GM20000 (cell line): ENCODE measurements around the gene OSCP1.
A peak's percentile ranks its signal among the peaks of the same experiment; 100 is the strongest.

Experiments
- DNase-seq: peaks from one replicate; pipeline ENCODE4 v3.0.0; 2012; ENCODE audit warnings: low spot score
- TF ChIP-seq, protein P1 (sequence below): IDR thresholded peaks from 2 replicates; pipeline ENCODE4 v1.5.1; 2012; ENCODE audit warnings: mild to moderate bottlenecking, control low read depth; ENCODE audit errors: extremely low read depth, missing control alignments

Gene OSCP1

DNA sequence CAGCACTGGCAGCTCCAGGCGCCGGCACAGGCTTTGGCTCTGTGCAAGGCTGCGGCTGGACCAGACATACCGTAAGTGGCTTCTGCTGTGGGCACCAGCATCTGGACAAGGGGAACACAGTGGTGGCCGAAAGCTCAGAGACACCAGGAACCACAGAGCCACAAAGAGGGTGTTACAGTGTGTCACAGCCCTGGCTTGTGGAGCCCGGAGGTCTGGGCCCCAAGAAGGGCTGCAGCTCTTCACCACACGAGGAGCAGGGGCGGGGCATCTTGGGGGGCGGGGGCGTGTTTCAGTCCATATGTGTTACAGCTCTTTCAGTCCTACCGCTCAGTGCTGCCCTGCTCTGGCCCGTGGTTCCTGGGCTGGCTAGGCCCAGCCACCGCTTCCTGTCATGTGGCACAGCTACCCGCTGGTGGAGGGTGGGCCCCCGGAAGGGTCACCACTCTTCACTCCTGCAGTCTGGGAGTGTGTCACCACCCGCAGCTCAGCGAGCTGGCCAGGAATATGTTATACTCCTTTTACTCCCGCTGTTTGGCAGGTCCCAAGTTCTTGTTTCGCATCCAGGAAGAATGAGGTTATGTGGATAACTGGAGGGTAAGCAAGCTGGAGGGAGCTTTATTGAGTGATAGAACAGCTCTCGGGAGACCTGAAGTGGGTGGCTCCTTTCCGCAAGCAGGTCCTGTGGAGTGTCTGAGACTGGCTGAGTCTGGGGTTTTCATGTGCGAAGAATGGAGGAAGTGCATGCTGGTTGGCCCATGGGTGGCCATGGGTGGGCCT, 49.2 kb downstream of the OSCP1 start:
- TF ChIP-seq, protein P1, sequence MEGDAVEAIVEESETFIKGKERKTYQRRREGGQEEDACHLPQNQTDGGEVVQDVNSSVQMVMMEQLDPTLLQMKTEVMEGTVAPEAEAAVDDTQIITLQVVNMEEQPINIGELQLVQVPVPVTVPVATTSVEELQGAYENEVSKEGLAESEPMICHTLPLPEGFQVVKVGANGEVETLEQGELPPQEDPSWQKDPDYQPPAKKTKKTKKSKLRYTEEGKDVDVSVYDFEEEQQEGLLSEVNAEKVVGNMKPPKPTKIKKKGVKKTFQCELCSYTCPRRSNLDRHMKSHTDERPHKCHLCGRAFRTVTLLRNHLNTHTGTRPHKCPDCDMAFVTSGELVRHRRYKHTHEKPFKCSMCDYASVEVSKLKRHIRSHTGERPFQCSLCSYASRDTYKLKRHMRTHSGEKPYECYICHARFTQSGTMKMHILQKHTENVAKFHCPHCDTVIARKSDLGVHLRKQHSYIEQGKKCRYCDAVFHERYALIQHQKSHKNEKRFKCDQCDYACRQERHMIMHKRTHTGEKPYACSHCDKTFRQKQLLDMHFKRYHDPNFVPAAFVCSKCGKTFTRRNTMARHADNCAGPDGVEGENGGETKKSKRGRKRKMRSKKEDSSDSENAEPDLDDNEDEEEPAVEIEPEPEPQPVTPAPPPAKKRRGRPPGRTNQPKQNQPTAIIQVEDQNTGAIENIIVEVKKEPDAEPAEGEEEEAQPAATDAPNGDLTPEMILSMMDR: no peak
- DNase-seq: peak; percentile 46

DNA sequence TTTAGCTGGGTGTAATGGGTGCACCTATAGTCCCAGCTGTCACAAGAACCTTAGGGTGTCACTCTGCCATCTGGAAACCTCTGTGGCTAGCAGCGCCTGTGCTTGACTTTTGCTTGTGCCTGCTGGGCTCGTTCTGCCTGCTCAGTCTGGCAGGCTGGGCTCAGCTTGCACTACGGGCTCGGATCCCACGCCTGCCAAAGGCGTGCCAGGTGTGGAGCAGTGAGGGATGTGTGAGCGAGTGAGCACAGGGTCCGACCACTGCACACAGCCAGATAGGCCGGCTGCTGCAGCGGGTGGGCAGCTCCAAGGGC, 49.8 kb downstream of the OSCP1 start:
- TF ChIP-seq, protein P1: no peak
- DNase-seq: no peak

DNA sequence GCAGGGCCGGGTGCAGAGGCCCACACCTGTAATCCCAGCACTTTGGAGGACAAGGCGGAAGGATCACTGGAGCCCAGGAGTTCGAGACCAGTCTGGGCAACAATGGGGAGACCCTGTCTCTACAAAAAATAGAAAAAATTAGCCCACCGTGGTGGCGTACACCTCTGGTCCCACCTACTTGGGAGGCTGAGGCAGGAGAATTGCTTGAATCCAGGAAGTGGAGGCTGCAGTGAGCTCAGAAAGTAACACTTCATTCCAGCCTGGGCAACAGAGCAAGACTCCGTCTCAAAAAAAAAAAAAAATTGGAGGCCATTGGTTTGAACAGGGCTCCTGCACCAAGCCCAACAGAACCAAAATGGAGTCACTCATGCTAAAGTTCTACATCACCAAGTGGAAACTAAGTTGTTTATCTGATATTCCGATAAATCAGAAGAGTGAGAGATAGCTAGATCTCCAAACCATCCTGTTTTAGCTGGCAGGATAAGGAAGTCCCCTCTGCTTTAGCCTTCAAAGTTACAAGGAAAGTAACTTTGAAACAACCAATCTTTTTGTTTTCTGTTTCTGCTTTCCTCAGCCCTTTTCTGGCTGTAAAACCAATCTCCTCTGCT, 51.8 kb downstream of the OSCP1 start:
- TF ChIP-seq, protein P1: no peak
- no peak for DNase-seq

DNA sequence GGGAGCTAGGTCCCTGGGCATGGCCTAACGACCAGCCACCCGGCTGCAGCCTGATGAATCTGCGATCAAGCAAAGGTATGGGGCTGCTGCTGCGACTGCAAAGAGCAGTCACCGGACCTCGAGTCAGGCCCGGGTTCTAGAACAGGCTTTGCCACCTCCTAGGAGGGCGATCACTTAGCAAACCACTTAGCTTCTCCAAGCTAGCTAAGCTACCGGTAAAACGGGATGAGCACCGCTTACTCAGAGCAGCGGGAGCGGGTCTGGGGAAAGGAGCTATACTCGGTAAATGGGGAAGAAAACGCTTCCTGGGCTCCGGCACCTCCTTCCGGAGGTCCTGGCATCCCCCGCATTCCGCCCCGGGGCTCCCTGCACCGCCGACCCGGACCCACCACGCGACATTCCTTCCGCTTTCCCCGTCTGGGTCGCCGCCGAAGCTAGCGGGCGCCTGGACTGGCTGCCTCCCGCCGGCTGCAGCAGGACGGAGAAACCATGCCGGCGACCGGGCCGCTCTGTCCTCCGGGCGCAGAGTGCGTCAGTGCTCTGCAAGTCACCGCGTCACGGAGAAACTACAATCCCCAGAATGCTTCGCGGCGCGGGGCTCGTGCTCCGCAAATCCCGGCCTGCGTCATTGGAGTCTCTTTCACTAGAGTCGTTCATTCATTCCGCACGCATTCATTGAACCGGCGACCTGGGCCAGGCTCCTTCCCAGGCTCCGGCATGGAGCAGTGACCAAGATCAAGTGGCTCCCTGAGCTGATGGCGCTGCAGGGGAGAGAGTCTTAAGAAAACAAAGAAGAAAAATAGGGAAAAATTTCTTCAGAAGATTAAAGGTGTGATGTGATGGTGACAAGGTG, 52.6 kb downstream of the OSCP1 start, which contains the start of gene LSM10:
Gene LSM10, minus strand, starts transcription at position 531 of the 853 bp plus-strand sequence. CDS start 3,779 bp downstream, outside the sequence.
- DNase-seq: peak; percentile 91
- TF ChIP-seq, protein P1: no peak

DNA sequence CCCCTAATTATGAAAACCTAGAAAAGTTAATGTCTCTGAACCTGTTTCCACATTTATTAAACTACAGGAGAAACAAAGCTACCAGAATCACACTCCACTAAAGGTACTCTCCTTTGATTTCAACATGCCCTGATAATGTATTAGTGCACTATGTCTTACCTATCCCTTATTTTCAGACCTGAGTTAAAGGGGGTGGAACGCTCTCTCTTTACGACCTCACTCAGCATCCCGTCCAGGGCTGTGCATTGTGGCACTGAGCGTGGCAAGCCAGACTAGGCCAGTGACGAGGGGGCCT, 53.2 kb downstream of the OSCP1 start:
- no peak for DNase-seq
- TF ChIP-seq, protein P1: no peak

DNA sequence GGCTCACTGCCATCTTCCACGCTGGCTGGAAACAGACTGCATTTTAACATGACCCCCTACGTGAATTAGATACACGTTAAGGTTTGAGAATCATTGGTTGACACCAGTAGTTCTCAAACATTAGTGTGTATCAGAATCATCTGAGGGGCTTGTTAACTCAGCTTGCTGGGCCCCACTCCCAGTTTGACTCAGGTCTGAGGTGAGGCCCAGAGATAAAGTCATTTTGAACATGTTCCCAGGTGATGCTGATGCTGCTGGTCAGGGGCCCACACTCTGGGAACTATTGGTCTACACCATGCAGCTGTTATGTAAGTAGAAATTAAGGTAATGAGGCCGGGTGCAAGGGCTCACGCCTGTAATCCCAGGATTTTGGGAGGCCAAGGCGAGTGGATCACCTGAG, 53.9 kb downstream of the OSCP1 start:
- DNase-seq: no peak
- TF ChIP-seq, protein P1: no peak

DNA sequence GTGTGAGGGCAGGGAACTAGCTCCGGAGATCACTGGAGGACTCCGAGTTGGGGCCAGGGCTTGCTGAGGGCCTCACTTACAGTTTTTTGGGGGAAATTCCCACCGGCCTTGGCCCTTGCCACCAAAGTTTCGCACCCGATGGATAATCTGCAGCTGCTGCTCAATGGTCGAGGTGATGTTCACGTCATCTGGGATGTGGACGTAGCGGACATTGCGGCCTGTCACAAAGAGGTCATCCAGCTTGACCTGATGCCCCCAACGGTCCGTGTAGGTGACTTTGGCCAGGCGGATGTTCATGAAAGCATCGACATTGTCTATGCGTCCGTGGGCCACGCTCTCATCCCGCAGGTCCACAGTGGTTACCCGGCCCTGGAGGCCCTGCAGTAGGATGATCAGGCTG, 56.6 kb downstream of the OSCP1 start:
- TF ChIP-seq, protein P1: no peak

More for the DNA sequence above, 56.6 kb downstream of the OSCP1 start:
- DNase-seq: no peak
